ENCODE measurements around the gene SORCS3. TPM values are rescaled to one million over a fixed set of nuclear protein-coding genes. Genes with fewer than 3 reads are reported as not detected.

SORCS3 gene
- total RNA-seq, 1 experiment from 2014 or later: not detected

DNA sequence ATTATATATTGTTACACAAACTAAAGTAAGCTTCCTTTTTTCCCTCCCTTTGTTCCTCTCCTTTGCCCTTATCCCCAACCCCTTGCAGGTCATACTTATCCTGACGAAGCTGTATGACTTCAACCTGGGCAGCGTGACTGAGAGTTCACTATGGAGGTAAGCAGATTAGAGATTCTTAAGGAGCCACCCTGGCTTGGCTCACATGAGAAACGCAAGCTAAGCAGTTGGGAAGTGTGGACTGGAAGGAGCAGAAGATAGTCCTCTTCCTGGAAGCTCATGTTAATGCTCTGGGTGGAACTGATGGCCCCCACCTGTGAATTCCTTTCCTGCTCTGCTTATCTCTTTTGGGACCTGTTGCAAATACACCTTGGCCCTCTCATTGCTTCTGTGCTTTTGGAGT lies 201.6 kb downstream of the SORCS3 start:
- intact Hi-C loops (cut with micrococcal nuclease): no loop called here
- Histone ChIP-seq H3K27me3 (ENCODE audit: low read length) (no peaks in the 10 kb centered on the region), H3K4me2 (ENCODE audit: low read length) (no peak overlapping the region), H2AFZ (ENCODE audit: low read length) (no peak overlapping the region), H3K4me1 (ENCODE audit: insufficient read depth, low read length) (no peaks in the 10 kb centered on the region), H3K36me3 (ENCODE audit: low read depth, low read length) (no peaks in the 10 kb centered on the region), H3K79me2 (ENCODE audit: low read length) (no peaks in the 10 kb centered on the region), H3F3A (ENCODE audit: low read length, unreplicated experiment) (no peaks in the 10 kb centered on the region), H3K9me2 (replicated peaks; ENCODE audit: low read length) (no peaks in the 10 kb centered on the region), H3K27ac (ENCODE audit: low read length) (no peak overlapping the region), H3K4me3 (ENCODE audit: low read length) (no peak overlapping the region), H4K20me1 (ENCODE audit: low read length) (no peaks in the 10 kb centered on the region), H3K9ac (ENCODE audit: low read length) (no peak overlapping the region), H3K9me3 (ENCODE audit: low read length) (no peaks in the 10 kb centered on the region)
- no peak for DNase-seq
- ATAC-seq: no peak
- POLR2A ChIA-PET (ENCODE audit: unreplicated experiment): no interaction called here
- CTCF ChIA-PET: no interaction called here
- TF ChIP-seq EZH2phosphoT487 (IDR thresholded peaks at IDR 0.05; ENCODE audit: borderline replicate concordance, low read length) (no peak), EZH2 (IDR thresholded peaks at IDR 0.05; ENCODE audit: low read length, unreplicated experiment) (no peak)
- TF ChIP-seq, protein P1, sequence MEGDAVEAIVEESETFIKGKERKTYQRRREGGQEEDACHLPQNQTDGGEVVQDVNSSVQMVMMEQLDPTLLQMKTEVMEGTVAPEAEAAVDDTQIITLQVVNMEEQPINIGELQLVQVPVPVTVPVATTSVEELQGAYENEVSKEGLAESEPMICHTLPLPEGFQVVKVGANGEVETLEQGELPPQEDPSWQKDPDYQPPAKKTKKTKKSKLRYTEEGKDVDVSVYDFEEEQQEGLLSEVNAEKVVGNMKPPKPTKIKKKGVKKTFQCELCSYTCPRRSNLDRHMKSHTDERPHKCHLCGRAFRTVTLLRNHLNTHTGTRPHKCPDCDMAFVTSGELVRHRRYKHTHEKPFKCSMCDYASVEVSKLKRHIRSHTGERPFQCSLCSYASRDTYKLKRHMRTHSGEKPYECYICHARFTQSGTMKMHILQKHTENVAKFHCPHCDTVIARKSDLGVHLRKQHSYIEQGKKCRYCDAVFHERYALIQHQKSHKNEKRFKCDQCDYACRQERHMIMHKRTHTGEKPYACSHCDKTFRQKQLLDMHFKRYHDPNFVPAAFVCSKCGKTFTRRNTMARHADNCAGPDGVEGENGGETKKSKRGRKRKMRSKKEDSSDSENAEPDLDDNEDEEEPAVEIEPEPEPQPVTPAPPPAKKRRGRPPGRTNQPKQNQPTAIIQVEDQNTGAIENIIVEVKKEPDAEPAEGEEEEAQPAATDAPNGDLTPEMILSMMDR (conservative IDR thresholded peaks at IDR 0.05; ENCODE audit: low read depth, low read length): no peak
- no TSS peak for BruUV-seq (replicated peaks)

DNA sequence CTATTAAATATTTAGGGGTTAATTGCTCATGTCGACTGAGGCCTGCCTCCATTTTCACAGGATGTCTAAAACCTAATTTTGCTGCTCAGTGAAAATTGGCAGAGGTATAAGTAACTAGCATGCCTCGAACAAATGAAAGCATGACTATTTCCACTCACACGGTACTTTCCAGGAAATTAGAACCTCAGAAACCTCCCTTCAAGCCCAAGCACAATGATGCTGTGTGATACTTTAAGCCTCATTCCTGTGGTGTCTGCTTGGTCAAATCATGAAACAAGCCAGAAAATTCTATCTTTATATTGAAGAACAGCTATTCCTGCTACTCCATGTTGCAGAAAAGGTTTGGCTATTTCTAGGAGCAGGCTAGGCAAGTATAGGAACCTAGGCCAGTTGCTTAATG lies 203.0 kb downstream of the SORCS3 start:
- Histone ChIP-seq H3K4me2 (ENCODE audit: low read length) (no peak overlapping the region), H4K20me1 (ENCODE audit: low read length) (no peaks in the 10 kb centered on the region), H3K27ac (ENCODE audit: low read length) (no peak overlapping the region), H3K79me2 (ENCODE audit: low read length) (no peaks in the 10 kb centered on the region), H3K27me3 (ENCODE audit: low read length) (no peaks in the 10 kb centered on the region), H3F3A (ENCODE audit: low read length, unreplicated experiment) (no peaks in the 10 kb centered on the region), H2AFZ (ENCODE audit: low read length) (no peak overlapping the region), H3K4me1 (ENCODE audit: insufficient read depth, low read length) (no peaks in the 10 kb centered on the region), H3K9me3 (ENCODE audit: low read length) (no peaks in the 10 kb centered on the region), H3K9ac (ENCODE audit: low read length) (no peak overlapping the region), H3K4me3 (ENCODE audit: low read length) (no peak overlapping the region), H3K36me3 (ENCODE audit: low read depth, low read length) (no peaks in the 10 kb centered on the region), H3K9me2 (replicated peaks; ENCODE audit: low read length) (no peaks in the 10 kb centered on the region)
- no TSS peak for BruUV-seq (replicated peaks)
- no peak for TF ChIP-seq EZH2 (IDR thresholded peaks at IDR 0.05; ENCODE audit: low read length, unreplicated experiment)
- TF ChIP-seq, protein P1 (conservative IDR thresholded peaks at IDR 0.05; ENCODE audit: low read depth, low read length): no peak
- TF ChIP-seq EZH2phosphoT487 (IDR thresholded peaks at IDR 0.05; ENCODE audit: borderline replicate concordance, low read length): no peak
- intact Hi-C loops (cut with micrococcal nuclease): no loop called here
- DNase-seq (no peak), ATAC-seq (no peak)
- ChIA-PET CTCF (no interaction called here), POLR2A (ENCODE audit: unreplicated experiment) (no interaction called here)

DNA sequence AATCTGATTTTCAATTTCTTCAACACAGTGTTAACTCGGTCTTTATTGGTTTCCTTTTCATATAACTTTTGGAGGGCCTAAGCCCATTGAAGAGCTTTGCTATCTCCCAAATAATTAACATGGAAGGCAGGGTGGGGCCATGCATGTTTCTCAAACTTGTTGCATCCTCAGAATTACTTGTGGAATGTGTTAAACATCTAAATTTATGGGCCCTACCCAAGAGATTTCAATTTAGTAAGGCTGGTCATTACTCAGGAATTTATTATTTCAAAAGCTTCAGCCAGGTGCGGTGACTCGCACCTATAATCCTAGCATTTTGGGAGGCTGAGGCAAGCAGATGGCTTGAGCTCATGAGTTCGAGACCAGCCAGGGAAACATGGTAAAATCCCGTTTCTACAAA lies 208.9 kb downstream of the SORCS3 start:
- no peak overlapping the region for H2AFZ ChIP-seq (ENCODE audit: low read length)
- H3K4me1 ChIP-seq (ENCODE audit: insufficient read depth, low read length): no peaks in the 10 kb centered on the region
- no peaks in the 10 kb centered on the region for H3K79me2 ChIP-seq (ENCODE audit: low read length)
- H3K9me3 ChIP-seq (ENCODE audit: low read length): no peaks in the 10 kb centered on the region
- ChIA-PET POLR2A (ENCODE audit: unreplicated experiment) (no interaction called here), CTCF (no interaction called here)
- H3K9me2 ChIP-seq (replicated peaks; ENCODE audit: low read length): no peaks in the 10 kb centered on the region
- DNase-seq (no peak), ATAC-seq (no peak)
- no peak overlapping the region for H3K27ac ChIP-seq (ENCODE audit: low read length)
- no peak overlapping the region for H3K4me3 ChIP-seq (ENCODE audit: low read length)
- no TSS peak for BruUV-seq (replicated peaks)
- no peaks in the 10 kb centered on the region for H4K20me1 ChIP-seq (ENCODE audit: low read length)
- H3K36me3 ChIP-seq (ENCODE audit: low read depth, low read length): no peaks in the 10 kb centered on the region
- TF ChIP-seq EZH2 (IDR thresholded peaks at IDR 0.05; ENCODE audit: low read length, unreplicated experiment) (no peak), EZH2phosphoT487 (IDR thresholded peaks at IDR 0.05; ENCODE audit: borderline replicate concordance, low read length) (no peak)
- TF ChIP-seq, protein P1 (conservative IDR thresholded peaks at IDR 0.05; ENCODE audit: low read depth, low read length): no peak
- intact Hi-C loops (cut with micrococcal nuclease): no loop called here
- H3K9ac ChIP-seq (ENCODE audit: low read length): no peak overlapping the region
- no peaks in the 10 kb centered on the region for H3F3A ChIP-seq (ENCODE audit: low read length, unreplicated experiment)
- no peaks in the 10 kb centered on the region for H3K27me3 ChIP-seq (ENCODE audit: low read length)
- H3K4me2 ChIP-seq (ENCODE audit: low read length): no peak overlapping the region

Measured in PC-3 (cell line).